WERI-Rb-1 (cell line): ENCODE results near the gene FRAS1.

Source experiments
- DNase-seq: peaks from one replicate; pipeline ENCODE4 v3.0.0-alpha.2; 2020
- H3K27ac ChIP-seq: fragments of 250-450 bp; sonication (Bioruptor Pico); 2 replicates; pipeline ENCODE4 v1.5.1; 2020; ENCODE audit warnings: mild to moderate bottlenecking, moderate library complexity
- H3K27me3 ChIP-seq: fragments of 250-450 bp; sonication (Bioruptor Pico); 2 replicates; pipeline ENCODE4 v1.5.1; 2021; ENCODE audit warnings: mild to moderate bottlenecking, low read depth, moderate library complexity; ENCODE audit not compliant: insufficient read depth, severe bottlenecking
- H3K36me3 ChIP-seq: fragments of 250-450 bp; sonication (Bioruptor Pico); 2 replicates; pipeline ENCODE4 v1.5.1; 2020; ENCODE audit warnings: mild to moderate bottlenecking, moderate library complexity
- H3K4me3 ChIP-seq: 2 replicates; pipeline ENCODE4 v1.5.1; 2011; ENCODE audit warnings: low read depth, mild to moderate bottlenecking, control low read depth, low read length
- H3K9me3 ChIP-seq: fragments of 250-450 bp; sonication (Bioruptor Pico); 2 replicates; pipeline ENCODE4 v1.5.1; 2021; ENCODE audit warnings: mild to moderate bottlenecking, moderate library complexity; ENCODE audit not compliant: severe bottlenecking
- CTCF ChIP-seq: IDR thresholded peaks from 2 replicates; pipeline ENCODE4 v1.5.1; 2011; ENCODE audit warnings: low read depth, mild to moderate bottlenecking, control low read depth, inconsistent platforms, low read length

FRAS1 gene

GRCh38 chr4:78291277-78291676 is 234.2 kb downstream of the FRAS1 start:
- H3K4me3 ChIP-seq, result no peak overlapping the region
- no peaks in the 10 kb centered on the region for H3K36me3 ChIP-seq
- H3K9me3 ChIP-seq, result no peaks in the 10 kb centered on the region
- no peak overlapping the region for H3K27ac ChIP-seq
- no peaks in the 10 kb centered on the region for H3K27me3 ChIP-seq
- no peak for DNase-seq
- TF ChIP-seq CTCF, result no peak

GRCh38 chr4:78292341-78292740 is 235.2 kb downstream of the FRAS1 start:
- TF ChIP-seq CTCF, result no peak
- H3K27ac ChIP-seq, result no peak overlapping the region

GRCh38 chr4:78292856-78293255 is 235.7 kb downstream of the FRAS1 start:
- H3K36me3 ChIP-seq, result no peaks in the 10 kb centered on the region
- H3K4me3 ChIP-seq, result no peak overlapping the region
- no peaks in the 10 kb centered on the region for H3K27me3 ChIP-seq
- DNase-seq, result no peak
- H3K9me3 ChIP-seq, result no peaks in the 10 kb centered on the region
- H3K27ac ChIP-seq, result no peak overlapping the region
- no peak for TF ChIP-seq CTCF

More at GRCh38 chr4:78292341-78292740, 235.2 kb downstream of the FRAS1 start:
- Histone ChIP-seq H3K27me3 (no peaks in the 10 kb centered on the region), H3K36me3 (no peaks in the 10 kb centered on the region), H3K9me3 (no peaks in the 10 kb centered on the region), H3K4me3 (no peak overlapping the region)
- no peak for DNase-seq

- no peak for TF ChIP-seq CTCF
- Histone ChIP-seq H3K9me3 (no peaks in the 10 kb centered on the region), H3K36me3 (no peaks in the 10 kb centered on the region), H3K27me3 (no peaks in the 10 kb centered on the region), H3K4me3 (no peak overlapping the region), H3K27ac (no peak overlapping the region)
- DNase-seq, result no peak
Observed at GRCh38 chr4:78293348-78293747, 236.2 kb downstream of the FRAS1 start.

- no peak for DNase-seq
- H3K27ac ChIP-seq, result no peak overlapping the region
Observed at GRCh38 chr4:78293821-78294301, 236.7 kb downstream of the FRAS1 start.

More at GRCh38 chr4:78293821-78294301, 236.7 kb downstream of the FRAS1 start:
- no peaks in the 10 kb centered on the region for H3K36me3 ChIP-seq
- no peaks in the 10 kb centered on the region for H3K27me3 ChIP-seq
- TF ChIP-seq CTCF, result no peak
- no peak overlapping the region for H3K4me3 ChIP-seq
- H3K9me3 ChIP-seq, result no peaks in the 10 kb centered on the region
